Activated CD4-positive, alpha-beta T cell treated with anti-CD3 and anti-CD28 coated beads, Interleukin-2, Interleukin-6, amounts not matched to agents 100 ng/mL and 50 ng/mL, durations not matched to agents 16 hours and 8 hours (primary cell): ENCODE data around the gene LIMS3.
"Not testable (repeated sequence)": the region's sequence is repeated elsewhere in the genome, so short reads cannot be mapped to it uniquely, and the experiment has no call there.

ENCODE experiments used
- DNase-seq: peaks from one replicate; pipeline ENCODE4 v3.0.0-alpha.2; 2020

The LIMS3 gene

DNA sequence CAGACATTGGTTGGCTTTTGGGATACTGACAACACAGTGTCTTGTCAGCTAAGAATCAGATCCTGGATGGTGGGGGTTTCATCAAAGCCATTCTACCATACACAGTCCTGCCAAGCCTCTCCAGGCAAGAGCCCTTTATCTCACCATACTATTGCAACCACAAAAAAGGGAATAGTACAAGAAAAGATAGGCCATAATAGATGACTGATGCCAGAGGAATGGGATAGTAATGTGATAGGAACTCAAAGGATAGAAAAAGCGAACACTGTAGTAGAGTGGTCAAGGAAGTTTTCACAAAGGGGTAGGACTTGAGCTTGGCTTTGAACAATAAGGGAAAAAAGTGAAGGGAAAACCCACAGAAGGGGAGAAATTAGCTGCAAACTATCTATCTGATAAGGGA, 30.7 kb downstream of the LIMS3 start:
- DNase-seq, result not testable (repeated sequence)

DNA sequence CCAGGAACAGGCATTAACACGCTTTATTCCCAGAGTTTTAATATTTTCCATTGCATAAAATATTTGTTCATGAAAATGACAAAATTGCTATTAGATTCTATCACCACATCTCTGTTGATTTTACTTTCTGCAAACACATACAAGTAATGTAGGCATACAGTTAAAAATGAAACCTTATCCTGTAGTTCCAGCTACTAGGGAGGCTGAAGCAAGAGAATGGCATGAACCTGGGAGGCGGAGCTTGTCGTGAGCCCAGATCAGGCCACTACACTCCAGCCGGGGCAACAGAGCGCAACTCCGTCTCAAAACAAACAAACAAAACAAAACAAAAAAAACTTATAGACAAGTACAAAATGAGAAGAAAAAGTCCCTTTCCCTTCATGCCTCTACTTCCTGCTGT, 38.0 kb downstream of the LIMS3 start:
- DNase-seq, result not testable (repeated sequence)

DNA sequence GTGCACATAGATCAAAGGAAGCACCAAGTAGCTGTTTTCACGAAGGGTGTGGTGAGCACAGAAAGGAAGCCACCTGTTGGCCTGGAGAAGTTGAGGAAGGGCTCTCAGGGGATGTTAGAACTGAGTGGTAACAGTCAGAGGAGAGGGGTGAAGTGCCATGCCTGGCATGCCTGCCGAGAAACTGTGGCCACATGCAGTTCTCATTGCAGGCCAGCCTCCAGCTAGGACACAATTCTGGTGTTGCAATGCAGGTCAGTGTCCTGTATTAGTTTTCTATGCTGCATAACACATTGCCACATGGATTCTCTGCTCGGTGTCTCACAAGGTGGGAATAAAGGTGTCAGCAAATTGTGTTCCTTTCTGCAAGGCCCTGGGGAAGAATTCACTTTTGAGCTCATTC, 46.9 kb downstream of the LIMS3 start:
- DNase-seq, result not testable (repeated sequence)

DNA sequence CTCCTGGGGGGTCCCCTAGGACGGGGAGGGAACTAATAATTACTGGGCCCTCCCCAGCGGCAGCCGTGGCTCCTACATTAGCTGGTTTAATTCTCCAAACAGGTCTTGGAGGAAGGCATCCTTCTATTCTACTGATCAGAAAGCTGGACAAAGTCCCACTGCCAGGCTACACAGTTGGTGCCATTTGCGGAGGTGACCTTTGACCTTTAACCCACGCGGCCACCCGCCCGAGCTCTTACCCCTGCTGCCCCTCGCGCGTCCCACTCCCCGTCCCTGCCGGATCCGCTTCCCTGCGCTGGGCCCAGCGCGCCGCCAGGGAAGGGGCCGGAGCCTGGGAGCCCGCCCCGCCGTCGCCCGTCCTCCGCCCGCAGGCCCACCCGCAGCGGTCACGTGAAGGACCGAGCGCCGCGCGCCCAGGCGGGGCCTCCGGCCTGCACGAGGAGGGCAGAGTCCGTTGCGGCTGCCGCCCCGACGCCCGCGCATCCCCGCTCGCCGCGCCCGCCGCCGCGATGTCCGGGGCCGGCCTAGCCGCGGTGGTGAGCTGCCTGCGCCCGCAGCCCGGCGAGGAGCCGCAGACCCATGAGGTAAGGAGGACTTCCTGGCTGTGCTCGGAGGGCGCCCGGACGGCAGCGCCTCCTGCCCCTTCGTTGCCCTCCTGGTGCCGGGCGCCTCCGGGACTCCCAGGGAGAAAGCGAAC, 48.9 kb downstream of the LIMS3 start:
- not testable (repeated sequence) for DNase-seq

DNA sequence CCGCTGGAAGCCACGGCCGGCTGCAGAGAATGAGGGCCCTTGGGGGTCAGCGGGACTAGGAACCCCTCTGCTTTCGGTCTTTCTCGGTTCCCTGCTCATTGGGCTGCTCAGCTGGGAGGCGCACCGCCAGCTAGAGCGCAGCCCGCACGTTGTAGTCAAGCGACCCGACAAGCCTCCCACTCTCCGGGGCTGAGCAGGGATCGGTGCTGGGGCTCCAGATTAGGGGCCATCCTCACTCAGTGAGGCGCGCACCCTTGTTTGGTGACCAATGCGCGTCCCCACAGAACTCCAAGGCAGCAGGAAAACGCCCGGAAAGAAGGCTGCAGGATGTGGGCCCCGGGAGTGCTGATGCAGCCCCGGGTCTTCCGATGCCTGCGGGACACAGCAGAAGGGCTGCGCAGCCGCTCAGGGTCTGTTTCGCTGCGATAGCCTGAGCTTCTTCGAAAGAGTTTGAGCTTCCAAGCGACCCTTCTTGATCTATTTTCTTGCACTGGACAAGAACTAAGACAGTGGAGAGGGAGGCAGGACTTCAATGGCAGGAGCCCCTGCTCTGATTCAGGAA, 49.6 kb downstream of the LIMS3 start:
- DNase-seq, result not testable (repeated sequence)

DNA sequence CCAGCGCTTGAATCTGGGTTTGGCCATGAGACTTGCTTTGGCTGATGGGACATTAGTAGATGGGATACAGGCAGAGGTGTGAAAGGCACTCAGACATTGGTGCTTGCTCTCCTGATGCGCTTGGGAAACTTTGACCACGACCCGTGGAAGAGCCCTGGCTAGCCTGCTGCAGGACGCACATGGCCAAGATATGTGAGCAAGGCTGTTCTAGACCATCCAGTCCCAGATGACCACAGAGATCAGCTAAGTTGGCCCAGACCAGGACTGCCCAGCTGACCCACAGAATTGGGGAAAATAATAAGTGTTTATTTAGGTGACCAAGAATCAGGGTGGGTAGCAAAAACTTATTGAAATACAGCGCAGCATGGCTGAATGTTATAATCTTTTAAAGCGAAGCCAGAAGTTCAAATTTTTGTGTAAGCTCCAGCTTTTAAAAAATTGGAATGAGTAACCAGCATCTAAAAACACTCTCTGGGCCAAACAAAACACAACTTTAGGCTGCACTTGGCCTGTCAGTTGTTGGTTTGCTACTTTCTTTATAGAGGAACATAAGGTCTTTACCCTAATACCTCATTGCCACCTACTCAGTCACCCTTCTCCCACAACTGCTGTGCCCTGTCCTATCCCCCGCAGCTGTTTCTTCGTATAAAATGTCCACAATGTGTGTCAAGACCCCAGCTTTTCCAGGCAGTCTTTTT, 51.8 kb downstream of the LIMS3 start:
- DNase-seq, result not testable (repeated sequence)

DNA sequence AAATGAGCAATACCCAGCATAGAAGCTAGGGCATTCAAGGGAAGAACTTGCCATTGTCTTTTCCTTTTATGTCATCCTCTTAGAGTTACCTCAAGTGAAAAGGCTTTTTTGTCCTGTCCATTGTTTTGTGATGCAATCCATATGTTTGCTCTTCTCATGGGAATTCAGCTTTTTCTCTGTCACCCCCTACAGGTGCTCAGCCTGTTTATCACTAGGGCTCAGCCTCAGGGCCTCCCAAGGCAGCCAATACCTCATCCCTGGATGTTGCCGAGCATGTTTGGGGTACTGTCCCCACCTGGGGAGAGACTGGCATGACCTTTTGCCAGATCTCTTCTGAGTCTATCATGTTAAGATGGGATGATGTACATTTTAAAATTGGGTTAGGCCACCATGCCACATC, 65.5 kb downstream of the LIMS3 start:
- not testable (repeated sequence) for DNase-seq

DNA sequence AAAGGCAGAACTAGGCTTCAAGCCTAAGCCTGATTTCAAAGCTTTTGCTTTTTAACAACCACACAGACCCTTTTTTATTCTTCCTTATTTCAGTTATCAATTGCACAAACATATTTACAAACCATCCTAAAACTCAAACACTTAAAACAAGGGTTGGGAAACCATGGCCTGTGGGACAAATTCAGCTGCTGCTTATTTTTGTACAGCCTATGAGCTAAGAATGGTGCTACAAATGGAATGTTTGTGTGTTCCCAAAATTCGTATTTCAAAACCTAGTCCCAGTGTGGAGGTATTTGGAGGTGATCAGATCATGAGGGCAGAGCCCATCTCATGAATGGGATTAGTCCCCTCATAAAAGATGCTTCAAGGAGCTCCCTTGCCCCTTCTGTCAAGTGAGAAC, 67.0 kb downstream of the LIMS3 start:
- DNase-seq, result not testable (repeated sequence)

DNA sequence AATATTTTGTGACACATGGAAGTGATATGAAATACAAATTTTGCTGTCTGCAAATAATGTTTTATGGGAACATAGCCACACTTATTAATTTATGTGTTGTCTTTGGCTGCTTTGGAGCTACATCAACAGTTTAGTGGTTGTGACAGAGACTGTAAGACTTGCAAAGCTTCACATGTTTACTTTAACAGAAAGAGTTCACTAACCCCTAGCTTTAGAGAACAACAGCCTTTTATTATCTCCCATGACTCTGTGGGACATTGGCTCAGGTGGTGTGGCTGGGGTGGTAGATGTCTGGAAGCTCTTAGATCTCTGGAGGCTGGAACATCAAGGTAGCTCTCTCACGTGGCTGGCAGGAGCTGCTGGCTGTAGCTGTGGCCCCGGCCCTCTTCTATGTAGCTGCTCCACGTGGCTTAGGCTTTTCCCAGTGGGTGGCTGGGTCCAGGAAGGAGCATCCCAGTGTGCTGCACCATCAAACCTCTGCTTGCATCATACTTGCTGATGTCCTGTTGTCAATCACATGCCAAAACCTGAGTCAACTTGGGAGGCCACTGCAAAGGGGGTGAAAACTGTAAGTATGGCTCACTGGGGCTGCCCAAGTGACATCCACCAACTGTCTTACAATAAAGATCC, 67.7 kb downstream of the LIMS3 start:
- not testable (repeated sequence) for DNase-seq

DNA sequence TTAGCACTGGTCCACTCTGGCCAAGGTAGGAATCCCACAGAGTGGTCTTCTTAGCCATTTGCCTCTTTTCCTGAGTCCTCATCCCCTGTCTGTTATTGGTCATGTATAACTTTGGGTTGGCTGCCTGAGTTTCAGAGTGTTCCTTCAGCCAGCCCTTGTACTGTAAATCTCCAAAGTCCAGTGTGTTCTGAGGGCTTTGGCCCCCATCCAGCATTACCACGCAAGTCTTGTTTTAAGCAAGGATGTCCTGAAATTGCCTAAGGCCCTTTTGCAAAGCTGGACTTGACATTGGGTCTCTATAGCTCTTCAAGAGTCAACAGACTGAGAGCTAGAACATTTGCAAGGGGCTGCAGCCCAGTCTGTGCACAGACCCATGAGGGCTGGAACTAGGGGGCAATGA, 68.4 kb downstream of the LIMS3 start:
- DNase-seq, result not testable (repeated sequence)

DNA sequence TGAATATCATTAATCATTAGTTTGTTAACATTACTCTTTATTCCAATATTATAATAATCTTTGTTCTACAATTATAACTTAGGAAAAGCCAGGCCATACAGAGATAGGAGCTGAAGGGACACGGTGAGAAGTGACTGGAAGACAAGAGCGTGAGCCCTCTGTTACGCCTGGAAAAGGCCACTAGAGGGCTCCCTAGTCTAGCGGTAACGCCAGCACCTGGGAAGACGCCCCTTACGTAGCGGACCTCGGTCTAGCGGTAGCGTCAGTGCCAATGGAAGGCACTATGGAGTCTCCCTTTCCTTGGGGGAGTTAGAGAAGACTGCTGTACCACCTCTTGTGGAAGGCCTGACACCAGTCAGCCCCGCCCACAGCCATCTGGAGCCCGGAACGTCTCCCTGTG, 71.4 kb downstream of the LIMS3 start:
- DNase-seq, result not testable (repeated sequence)

DNA sequence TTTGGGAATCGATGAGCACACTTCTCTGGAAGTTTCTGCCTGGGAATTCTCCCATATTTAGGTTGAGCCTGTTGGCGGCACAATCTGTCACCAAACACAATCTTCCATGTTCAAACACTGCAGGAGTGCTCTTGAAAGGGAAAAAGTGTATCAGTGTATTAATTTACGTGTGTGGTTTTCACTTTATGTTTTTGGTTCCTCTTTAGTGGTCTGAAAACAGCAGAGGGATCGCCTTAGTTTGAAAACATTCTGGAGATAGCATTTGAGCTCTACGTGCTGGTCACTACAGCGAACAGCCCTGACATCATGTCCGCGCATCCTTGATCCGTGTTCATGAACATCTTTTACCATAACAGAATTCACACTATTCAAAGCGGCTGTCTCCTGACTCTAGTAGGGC, 73.2 kb downstream of the LIMS3 start:
- DNase-seq, result not testable (repeated sequence)
